Mesothelial cell of epicardium (in vitro differentiated cells): Measurements from ENCODE around the gene TELO2. TPM values are rescaled to one million over a fixed set of nuclear protein-coding genes. Genes with fewer than 3 reads are reported as not detected.

Experiments used
- DNase-seq, 2 experiments: peaks; one replicate each; pipeline ENCODE4 v3.0.0; 2021; ENCODE audit warnings: low spot score in 2 of 2; ENCODE audit not compliant: unreplicated experiment in 2 of 2
- H3K27ac Mint-ChIP-seq: 2 replicates; pipeline ENCODE4 v1.8.0; 2021; ENCODE audit warnings: mixed read lengths
- H3K27me3 Mint-ChIP-seq: 2 replicates; pipeline ENCODE4 v1.8.0; 2021; ENCODE audit warnings: low read depth, mixed read lengths
- H3K36me3 Mint-ChIP-seq: 2 replicates; pipeline ENCODE4 v1.8.0; 2021; ENCODE audit warnings: mixed read lengths
- H3K4me1 Mint-ChIP-seq: 2 replicates; pipeline ENCODE4 v1.8.0; 2021; ENCODE audit warnings: mixed read lengths
- H3K4me3 Mint-ChIP-seq: 2 replicates; pipeline ENCODE4 v1.8.0; 2021; ENCODE audit warnings: mild to moderate bottlenecking, moderate library complexity, mixed read lengths
- H3K9me3 Mint-ChIP-seq: 2 replicates; pipeline ENCODE4 v1.8.0; 2021; ENCODE audit warnings: mixed read lengths
- CTCF ChIP-seq: fragments of 200-600 bp; sonication (generic); IDR thresholded peaks from one replicate; pipeline ENCODE4 v1.5.0; 2021; ENCODE audit warnings: antibody characterized with exemption; ENCODE audit not compliant: unreplicated experiment
- total RNA-seq: library from RNA; stranded (reverse); gene quantifications from 3 replicates; pipeline ENCODE4 v1.2.1, GENCODE V29; 2021

Gene TELO2
- total RNA-seq, 1 donor from 2014 or later, result 70.2 TPM

GRCh38 chr16:1495211-1495888 lies 2.2 kb downstream of the TELO2 start:
- Mint-ChIP-seq H3K9me3 (no peaks in the 10 kb centered on the region), H3K27me3 (no peaks in the 10 kb centered on the region), H3K36me3 (peaks cover 2% of the 10 kb centered on the region), H3K4me3 (peak overlapping the region; percentile 46), H3K4me1 (peaks cover 13% of the 10 kb centered on the region), H3K27ac (no peak overlapping the region)
- no peak for TF ChIP-seq CTCF
- DNase-seq, result no peak

DNA sequence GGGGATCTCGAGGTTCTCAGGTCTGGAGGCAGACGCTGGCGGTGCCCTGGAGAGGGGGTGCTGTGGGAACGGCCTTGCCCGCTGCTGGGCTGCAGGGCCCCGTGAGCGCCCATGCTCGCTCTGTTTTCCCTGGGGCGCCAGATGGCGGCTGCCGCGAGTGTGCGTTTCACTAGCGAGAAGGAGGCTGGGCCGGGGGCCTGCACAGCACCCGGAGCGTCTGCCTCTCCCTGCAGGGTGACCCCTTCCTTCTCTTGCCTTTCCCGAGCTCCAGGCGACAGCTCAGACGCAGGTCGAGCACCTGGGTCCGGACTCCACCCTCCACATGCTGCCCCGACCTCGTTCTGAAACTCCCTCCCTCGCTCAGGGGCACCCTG lies 2.7 kb downstream of the TELO2 start:
- Mint-ChIP-seq H3K27ac (no peak overlapping the region), H3K9me3 (no peaks in the 10 kb centered on the region), H3K4me3 (peak overlapping the region; percentile 26), H3K36me3 (peaks cover 2% of the 10 kb centered on the region), H3K4me1 (peaks cover 13% of the 10 kb centered on the region), H3K27me3 (no peaks in the 10 kb centered on the region)
- TF ChIP-seq CTCF, result no peak
- no peak for DNase-seq

DNA sequence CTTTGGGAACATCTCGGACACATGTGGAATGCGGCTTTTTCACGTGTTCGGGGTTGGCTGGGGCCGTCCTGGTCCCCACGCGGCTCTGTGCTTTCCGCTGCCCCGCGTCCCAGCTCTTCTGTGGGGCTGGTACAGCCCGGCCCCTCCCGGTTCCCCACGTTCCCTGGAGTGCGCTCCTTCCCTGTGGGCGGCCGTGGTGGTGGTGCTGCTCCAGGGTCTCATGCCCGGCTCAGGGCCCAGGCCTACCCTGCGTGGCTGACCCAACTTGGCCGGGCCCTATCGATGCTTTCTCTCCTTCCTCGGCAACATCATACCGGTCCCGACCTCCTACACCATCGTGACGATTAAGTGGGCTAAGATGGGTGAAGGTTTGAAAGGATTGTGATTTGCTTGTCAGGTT lies 3.3 kb downstream of the TELO2 start:
- Mint-ChIP-seq H3K4me1 (peaks cover 13% of the 10 kb centered on the region), H3K4me3 (no peak overlapping the region), H3K27ac (no peak overlapping the region), H3K27me3 (no peaks in the 10 kb centered on the region), H3K36me3 (peaks cover 2% of the 10 kb centered on the region), H3K9me3 (no peaks in the 10 kb centered on the region)
- DNase-seq, result no peak
- TF ChIP-seq CTCF, result no peak

GRCh38 chr16:1497014-1497598 lies 3.9 kb downstream of the TELO2 start:
- H3K27me3 Mint-ChIP-seq, result no peaks in the 10 kb centered on the region
- DNase-seq, result no peak
- H3K36me3 Mint-ChIP-seq, result peaks cover 5% of the 10 kb centered on the region
- TF ChIP-seq CTCF, result no peak
- H3K9me3 Mint-ChIP-seq, result no peaks in the 10 kb centered on the region
- H3K27ac Mint-ChIP-seq, result no peak overlapping the region
- no peak overlapping the region for H3K4me3 Mint-ChIP-seq
- H3K4me1 Mint-ChIP-seq, result peaks cover 13% of the 10 kb centered on the region

DNA sequence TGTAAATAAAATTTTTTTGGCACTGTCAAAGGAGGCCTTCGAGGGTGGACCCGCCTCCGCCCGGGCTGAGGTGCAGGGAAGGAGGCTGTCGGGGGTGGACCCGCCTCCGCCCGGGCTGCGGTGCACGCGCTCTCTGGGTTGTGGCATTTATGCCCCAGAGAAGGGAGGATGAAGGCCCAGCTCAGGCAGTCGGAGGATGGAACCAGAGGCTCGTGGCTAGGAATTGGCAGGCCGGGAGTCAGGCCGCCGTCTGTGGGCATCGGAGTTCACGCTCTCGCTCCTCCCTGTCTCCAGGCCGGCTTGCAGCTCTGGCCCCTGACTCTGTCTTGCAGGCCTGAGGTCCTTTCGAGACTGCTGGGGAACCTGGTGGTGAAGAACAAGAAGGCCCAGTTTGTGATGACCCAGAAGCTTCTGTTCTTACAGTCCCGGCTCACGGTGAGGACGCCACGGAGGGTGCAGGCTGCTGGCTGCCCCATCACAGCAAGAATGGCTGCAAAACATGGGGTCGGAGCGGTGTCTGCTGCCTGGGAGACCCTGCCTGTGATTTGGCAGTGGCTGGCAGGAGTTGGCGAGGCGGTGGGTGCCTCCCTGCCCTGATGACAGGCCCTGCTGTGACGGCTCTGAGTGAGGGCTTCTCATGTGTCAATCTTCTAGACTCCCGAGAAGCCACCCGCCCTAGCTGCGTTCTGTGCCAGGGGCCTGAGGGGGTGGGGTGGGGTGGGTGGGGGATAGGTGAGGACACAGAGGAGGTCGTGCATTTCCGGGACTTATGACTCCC lies 5.9 kb downstream of the TELO2 start:
- Mint-ChIP-seq H3K4me3 (no peak overlapping the region), H3K9me3 (no peaks in the 10 kb centered on the region), H3K4me1 (peaks cover 4% of the 10 kb centered on the region), H3K36me3 (peaks cover 15% of the 10 kb centered on the region), H3K27me3 (no peaks in the 10 kb centered on the region), H3K27ac (no peak overlapping the region)
- no peak for DNase-seq
- TF ChIP-seq CTCF, result no peak
